H4 (cell line): ENCODE data around the gene TOGARAM2. TPM values are rescaled to one million over a fixed set of nuclear protein-coding genes. Genes with fewer than 3 reads are reported as not detected.

Source experiments
- DNase-seq: peaks from one replicate; pipeline ENCODE4 v3.0.0-alpha.2; 2015; ENCODE audit warnings: low spot score
- total RNA-seq: library from RNA; depleted of rRNA; stranded (reverse); fragments of >200 nt; shearing (Covaris generic); gene quantifications from 2 replicates; pipeline ENCODE4 v1.2.3, GENCODE V29; 2014

The TOGARAM2 gene
- total RNA-seq, 1 experiment from 2014 or later: 0.21 TPM

DNA sequence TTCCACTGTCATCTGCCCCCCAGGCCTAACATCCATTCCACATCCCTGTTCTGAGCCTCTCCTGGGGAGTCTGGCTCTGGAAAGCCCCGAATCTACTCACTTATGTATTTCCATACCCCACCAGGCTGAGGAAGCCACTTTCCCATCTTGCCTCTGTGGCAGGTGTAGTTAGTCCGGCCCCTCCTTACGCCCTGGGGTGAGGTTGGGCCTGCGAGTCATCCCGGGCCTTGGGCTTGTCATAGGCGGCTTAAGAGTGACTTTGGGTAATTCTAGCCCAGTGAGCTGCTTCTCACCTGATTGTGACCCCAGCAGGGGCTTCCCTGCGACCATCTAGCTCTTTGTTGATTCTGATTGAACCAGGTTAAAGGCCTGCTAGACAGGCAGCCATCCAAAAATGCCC is 72.1 kb downstream of the TOGARAM2 start:
- no peak for DNase-seq

GRCh38 chr2:29053670-29054400 is 72.7 kb downstream of the TOGARAM2 start:
- DNase-seq: no peak

- DNase-seq: no peak
Measured at GRCh38 chr2:29054430-29054829, 73.3 kb downstream of the TOGARAM2 start.

DNA sequence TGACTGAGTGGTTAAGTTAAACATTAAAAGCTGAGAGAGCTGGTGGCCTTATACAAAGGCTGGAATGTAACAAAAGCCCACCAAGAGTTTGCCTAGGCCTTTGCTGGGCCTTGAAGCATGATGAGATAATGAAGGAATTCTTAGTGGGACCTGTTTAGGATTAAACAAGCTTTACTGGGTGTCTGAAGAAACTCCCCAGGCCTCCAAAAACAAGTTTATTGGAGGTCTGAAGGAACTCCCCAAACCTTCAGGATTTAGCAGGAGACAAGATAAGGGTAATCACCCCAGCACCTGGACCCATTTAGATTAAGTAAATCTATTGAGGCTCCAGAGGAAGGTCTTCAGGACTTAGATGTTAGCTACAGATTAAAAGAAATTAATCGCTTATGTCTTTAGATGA is 74.5 kb downstream of the TOGARAM2 start:
- DNase-seq: no peak

GRCh38 chr2:29056452-29056851 is 75.4 kb downstream of the TOGARAM2 start:
- DNase-seq: no peak

- DNase-seq: no peak
Measured at GRCh38 chr2:29057006-29057405, 75.9 kb downstream of the TOGARAM2 start.

DNA sequence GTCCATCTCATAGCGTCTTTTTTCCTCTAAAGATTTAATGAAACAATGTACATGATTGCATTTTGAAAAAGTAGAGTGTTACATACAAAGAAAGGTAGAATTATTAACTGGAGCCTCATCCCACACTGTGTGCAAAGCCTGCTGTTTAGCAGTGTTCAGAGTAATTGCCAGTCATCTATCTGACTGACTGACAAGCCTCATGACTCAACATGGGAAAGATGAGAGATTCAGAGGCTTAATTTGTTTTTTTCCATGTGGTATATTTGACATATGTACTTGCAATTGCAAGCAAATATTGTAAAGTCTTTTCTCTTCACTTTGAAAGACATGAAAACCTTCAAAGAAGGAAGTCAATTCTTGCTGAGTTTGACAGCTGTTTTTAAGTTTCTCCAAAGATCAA is 78.5 kb downstream of the TOGARAM2 start:
- DNase-seq: no peak

- no peak for DNase-seq
Measured at GRCh38 chr2:29060441-29060840, 79.3 kb downstream of the TOGARAM2 start.

DNA sequence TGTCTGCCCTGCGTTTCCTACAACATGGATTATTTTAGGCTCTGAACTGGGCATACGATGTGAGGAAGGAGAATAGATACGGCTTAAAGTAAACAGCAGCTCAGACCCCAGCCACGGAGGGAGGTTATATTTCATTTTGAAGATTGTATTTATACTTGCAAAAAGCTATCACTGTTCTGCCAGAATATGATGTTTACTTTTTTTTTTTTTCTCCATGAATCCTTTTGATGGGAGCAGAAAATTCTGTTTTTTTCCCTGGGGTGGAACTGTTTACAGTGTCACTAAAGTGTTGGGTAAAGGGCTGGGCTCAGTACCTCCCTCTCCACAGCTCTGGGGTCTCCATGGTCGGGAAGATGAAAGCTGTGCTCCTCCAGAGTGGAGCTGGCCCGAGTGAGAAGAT is 80.1 kb downstream of the TOGARAM2 start:
- no peak for DNase-seq

DNA sequence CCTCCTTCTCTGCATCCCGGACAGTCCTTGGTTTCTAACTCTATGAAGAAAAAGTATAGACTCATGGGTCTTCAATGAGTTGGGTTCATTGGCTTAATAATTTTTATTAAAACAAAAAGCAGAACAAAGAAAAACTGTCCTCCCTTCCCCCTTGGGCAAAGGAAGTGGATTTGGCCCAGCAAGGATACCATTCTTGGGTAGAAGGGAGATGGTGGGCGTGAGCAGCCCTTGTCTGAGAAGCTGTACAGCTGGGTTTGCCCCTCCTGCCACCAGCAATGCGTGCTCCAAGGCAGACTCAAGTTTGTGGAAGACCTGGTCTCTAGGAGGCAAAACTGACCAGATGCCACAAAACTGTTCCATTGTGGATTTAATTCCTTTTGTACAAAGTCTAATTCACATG is 80.5 kb downstream of the TOGARAM2 start:
- no peak for DNase-seq

DNA sequence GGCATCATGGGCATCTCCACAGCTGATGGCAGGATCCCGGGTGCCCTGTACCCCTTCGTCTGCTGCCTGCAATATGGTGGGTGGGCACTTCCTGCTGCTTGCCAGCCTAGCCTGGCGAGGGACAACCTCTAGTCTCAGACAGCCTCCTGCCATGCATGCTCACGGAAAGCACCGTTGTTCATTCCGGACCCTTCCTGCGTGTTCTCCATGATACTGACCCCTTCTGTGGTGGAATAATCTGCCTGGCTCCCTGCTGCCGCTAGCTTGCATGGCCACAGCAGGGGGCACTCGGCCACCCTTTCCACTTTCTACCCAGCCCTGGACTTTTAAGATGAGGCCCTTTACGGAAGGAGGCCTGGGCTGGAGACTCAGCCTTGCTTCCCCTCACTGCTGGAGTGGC is 81.3 kb downstream of the TOGARAM2 start:
- no peak for DNase-seq

GRCh38 chr2:29063056-29063455 is 82.0 kb downstream of the TOGARAM2 start:
- DNase-seq: no peak

- DNase-seq: no peak
Measured at GRCh38 chr2:29063646-29064345, 82.7 kb downstream of the TOGARAM2 start.

DNA sequence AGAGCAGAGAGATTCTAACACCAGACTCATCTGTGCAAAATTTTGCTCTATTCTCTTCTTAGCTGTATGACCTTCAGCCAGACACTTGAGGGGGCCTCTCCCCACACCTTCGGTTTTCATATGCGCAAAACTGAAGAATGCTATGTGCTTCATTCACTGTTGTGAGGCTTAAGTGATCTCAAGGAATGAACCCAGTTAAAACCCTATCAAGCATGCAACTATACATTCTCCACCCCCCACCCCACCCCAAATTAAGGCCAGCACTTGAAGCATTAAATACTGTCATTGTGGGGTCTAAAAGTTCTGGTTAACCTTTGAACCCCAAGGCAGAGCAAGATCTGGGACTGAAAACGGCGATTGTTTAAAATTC is 83.2 kb downstream of the TOGARAM2 start:
- no peak for DNase-seq

- no peak for DNase-seq
Measured at GRCh38 chr2:29064746-29065067, 83.6 kb downstream of the TOGARAM2 start.

DNA sequence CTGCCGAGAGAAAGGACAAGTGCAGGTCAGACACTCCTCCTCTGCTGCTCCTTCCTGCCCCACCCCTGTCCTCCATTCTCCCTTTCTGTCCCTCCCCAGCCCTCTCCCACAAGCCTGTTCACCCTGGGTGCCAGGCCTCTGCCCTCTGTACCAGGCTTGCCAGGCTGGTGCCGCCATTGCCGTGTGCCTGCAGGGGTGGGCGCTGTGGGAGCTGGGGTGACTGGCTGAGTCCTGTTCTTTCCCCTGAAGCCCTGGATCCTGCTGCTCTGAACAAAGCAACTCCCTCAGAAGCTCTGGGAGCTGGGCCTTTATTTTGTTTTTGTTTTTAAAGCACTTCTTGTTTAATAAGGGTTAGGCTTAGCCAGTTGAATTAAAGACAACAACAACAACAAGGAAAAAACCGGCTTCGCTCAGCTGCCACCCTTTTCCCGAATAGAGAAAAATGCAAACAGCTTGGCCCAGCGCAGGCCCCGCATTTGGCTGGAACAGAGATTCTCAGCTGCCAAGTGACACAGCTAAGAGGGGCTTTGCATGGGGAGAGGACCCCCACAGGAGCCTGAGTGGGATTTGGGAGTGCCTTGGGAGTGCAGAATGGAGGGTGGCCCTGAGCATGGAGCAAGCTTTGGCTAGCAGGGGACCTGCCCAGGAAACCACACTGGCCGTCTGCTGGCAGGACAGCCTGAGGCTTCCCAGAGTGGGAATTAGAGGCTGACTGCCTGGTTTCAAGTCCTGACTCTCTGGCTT is 84.1 kb downstream of the TOGARAM2 start:
- DNase-seq: no peak

DNA sequence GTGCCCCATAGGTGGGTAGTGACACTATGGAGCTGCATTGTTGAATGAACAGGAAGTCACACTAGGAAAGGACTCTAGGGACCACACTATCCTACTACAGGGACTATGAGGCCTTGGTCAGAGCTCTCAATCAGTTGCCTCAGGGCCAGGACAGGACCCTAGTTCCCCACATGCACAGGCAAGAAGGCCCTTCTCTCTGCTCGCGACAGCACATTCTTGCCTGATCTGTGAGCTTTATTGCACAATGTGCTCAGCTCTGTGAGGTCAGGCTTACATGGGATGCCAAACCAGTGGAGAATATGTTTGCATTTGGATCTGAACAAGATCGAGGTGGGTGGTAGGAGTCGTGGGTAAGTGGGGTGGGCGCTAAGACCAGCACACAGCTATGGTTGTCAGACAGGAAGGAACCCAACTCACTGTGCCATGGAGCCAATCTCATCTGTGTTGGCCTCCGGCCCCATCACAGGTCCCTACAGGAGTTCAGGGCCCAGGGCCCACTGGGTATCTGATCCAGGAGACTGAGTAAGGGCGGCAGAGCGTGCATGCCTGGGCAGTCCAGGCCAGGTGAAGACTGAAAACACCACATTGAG is 85.3 kb downstream of the TOGARAM2 start:
- DNase-seq: no peak

DNA sequence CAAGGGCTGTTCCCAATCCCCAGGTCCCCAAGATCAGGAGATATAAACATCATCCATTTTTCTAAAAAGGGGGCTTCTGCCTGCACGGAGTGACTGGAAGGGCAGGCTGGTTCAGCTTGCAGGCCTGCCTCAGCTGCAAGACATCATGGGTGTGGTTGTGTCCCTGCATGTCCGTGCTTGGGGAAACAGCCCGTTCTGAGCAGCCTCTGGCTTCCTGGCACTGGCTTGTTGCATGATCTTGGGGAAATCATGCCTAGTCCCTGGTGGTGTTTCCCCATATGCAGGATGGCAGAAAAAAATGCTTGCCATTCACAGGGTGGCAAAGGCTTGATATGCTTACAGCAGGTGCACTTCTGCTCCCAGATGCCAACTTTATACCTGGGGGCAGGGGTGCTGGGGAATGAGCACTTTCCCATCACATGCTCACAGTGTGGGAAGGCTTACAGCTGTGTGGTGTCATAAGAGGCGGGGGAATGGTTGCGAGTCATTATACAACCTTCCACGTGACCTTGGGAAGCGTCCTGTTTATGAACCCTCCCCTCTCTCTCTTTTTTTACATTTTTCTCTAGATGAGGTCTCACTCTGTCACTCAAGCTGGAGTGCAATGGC is 86.0 kb downstream of the TOGARAM2 start:
- DNase-seq: no peak

DNA sequence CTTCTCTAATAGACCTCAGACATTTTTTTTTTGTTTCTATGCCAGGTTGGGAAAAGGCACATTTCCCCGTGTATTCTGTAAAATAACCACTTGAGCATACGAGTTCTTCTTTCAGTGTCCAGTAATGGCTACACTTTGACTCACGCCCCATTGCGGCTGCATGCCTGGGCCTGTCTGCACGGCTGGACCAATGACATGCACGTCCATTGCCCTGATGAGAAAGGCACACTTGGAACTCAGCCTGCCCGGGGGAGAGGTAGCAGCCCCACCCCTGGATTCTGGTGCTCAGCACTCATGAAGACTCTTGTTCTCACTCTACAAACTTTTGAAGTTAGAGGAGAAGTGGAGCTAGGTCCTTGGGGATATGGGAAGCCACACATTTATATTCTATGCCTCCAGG is 87.4 kb downstream of the TOGARAM2 start:
- DNase-seq: no peak

DNA sequence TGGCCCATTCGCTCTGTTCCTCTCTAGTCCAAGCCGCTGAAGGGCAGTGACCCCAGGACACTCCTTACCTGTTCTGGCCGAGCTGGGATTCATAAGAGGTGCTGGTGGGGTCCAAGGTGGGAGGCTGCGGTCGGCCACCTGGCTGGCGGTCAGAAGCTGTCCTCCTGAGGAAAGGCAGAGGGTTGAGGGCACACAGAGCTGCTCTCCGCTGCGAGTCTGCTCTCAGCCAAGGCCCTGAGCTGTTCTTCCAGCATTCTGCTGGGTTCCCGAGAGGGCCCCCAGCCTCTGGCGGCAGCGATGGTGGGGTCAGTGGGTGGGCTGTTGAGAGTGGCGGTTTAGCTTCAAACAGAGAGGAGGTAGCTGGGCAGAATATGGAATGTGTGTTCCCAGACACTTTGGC is 89.4 kb downstream of the TOGARAM2 start:
- no peak for DNase-seq

GRCh38 chr2:29071032-29071975 is 90.2 kb downstream of the TOGARAM2 start:
- no peak for DNase-seq
